ENCODE results near the gene CHI3L1. TPM values are rescaled to one million over a fixed set of nuclear protein-coding genes. Genes with fewer than 3 reads are reported as not detected.

The CHI3L1 gene
- total RNA-seq, 2 experiments from 2014 or later: not detected

DNA sequence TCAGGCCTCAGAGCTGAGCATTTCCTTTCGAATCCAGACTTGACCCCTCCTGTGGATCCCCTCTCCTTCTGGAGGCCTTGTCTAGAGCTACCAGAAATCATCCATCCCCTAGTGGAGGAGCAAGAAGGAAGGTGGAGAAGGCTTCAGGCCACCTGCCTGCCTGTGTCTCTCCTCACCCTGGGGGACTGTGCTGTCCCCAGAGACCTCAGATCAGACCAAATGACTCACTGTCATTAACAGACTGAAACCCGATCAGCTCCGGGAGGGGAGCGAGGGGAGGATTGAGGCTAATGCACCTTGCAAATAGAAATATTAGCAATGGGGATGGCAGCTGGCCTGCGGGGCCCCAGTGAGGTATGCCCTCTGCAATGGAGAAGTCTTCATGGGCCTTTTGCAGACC, 12.9 kb downstream of the CHI3L1 start:
- CTCF ChIA-PET (ENCODE audit: unreplicated experiment): interaction anchor here (1.1 kb wide), 1 partner anchor 34 kb away, joined by 4 read pairs; no protein-coding TSS in a partner anchor
- Histone ChIP-seq H3K4me1 (ENCODE audit: insufficient read depth, low read length, poor library complexity, severe bottlenecking) (no peaks in the 10 kb centered on the region), H3K27ac (ENCODE audit: low read depth, low read length, poor library complexity, severe bottlenecking) (no peak overlapping the region), H3K9me3 (ENCODE audit: low read length) (no peaks in the 10 kb centered on the region), H2AFZ (ENCODE audit: low read length) (no peak overlapping the region), H3K9me2 (ENCODE audit: insufficient read depth, low read length) (no peaks in the 10 kb centered on the region), H3K4me3 (ENCODE audit: low read depth, low read length, poor library complexity, severe bottlenecking) (no peak overlapping the region), H4K20me1 (ENCODE audit: insufficient read depth, low read length) (no peaks in the 10 kb centered on the region), H3K36me3 (ENCODE audit: insufficient read depth, low read length) (no peaks in the 10 kb centered on the region), H3K79me2 (ENCODE audit: insufficient read depth, low read depth, low read length) (no peaks in the 10 kb centered on the region), H3K4me2 (ENCODE audit: low read length) (no peak overlapping the region)
- POLR2A ChIA-PET: interaction anchor here (0.6 kb wide), 1 partner anchor 885 kb away, joined by 3 read pairs; no protein-coding TSS in a partner anchor
- TF ChIP-seq EZH2phosphoT487 (IDR thresholded peaks at IDR 0.05; ENCODE audit: borderline replicate concordance, low read depth, low read length): no peak
- TF ChIP-seq, protein P1, sequence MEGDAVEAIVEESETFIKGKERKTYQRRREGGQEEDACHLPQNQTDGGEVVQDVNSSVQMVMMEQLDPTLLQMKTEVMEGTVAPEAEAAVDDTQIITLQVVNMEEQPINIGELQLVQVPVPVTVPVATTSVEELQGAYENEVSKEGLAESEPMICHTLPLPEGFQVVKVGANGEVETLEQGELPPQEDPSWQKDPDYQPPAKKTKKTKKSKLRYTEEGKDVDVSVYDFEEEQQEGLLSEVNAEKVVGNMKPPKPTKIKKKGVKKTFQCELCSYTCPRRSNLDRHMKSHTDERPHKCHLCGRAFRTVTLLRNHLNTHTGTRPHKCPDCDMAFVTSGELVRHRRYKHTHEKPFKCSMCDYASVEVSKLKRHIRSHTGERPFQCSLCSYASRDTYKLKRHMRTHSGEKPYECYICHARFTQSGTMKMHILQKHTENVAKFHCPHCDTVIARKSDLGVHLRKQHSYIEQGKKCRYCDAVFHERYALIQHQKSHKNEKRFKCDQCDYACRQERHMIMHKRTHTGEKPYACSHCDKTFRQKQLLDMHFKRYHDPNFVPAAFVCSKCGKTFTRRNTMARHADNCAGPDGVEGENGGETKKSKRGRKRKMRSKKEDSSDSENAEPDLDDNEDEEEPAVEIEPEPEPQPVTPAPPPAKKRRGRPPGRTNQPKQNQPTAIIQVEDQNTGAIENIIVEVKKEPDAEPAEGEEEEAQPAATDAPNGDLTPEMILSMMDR (conservative IDR thresholded peaks at IDR 0.05; ENCODE audit: low read length): no peak
- BruUV-seq (replicated peaks): no TSS peak
- DNase-seq (ENCODE audit: low spot score): peak; percentile 19
- intact Hi-C loops (cut with micrococcal nuclease; ENCODE audit: unreplicated experiment): loop anchor here (2.0 kb wide), 1 partner anchor 135 kb away; no protein-coding TSS in a partner anchor

DNA sequence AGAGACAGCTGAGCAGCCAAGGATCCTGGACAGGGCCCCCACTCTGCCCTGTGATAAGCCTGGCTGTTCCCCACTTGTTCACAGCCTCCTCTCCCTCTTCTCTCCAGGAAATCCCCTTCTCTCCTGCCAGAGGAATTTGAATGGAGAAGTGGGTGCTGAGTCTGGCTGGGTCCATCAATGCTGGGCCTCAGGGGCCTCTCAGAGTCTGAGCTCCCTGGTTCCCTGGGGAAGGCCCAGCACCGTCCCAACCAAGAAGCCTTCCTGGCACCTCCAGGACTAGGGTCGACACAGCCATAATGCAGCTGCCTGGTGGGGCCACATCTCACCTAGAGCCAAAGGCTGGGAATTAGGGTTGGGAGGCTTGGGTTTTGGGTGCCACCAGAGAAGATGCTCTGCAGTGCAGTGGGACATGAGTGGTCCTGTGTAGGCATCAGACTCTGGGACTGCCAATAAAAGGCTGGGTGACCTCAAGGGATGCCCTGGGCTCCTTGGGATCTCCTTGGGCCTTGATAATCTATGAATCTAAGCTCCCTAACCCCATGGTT, 13.4 kb downstream of the CHI3L1 start:
- H3K4me3 ChIP-seq (ENCODE audit: low read depth, low read length, poor library complexity, severe bottlenecking): no peak overlapping the region
- H3K4me2 ChIP-seq (ENCODE audit: low read length): no peak overlapping the region
- TF ChIP-seq, protein P1 (conservative IDR thresholded peaks at IDR 0.05; ENCODE audit: low read length): no peak
- TF ChIP-seq EZH2phosphoT487 (IDR thresholded peaks at IDR 0.05; ENCODE audit: borderline replicate concordance, low read depth, low read length): no peak
- H3K9me2 ChIP-seq (ENCODE audit: insufficient read depth, low read length): no peaks in the 10 kb centered on the region
- BruUV-seq (replicated peaks): no TSS peak
- no peak overlapping the region for H2AFZ ChIP-seq (ENCODE audit: low read length)
- H3K4me1 ChIP-seq (ENCODE audit: insufficient read depth, low read length, poor library complexity, severe bottlenecking): no peaks in the 10 kb centered on the region
- ChIA-PET CTCF (ENCODE audit: unreplicated experiment) (interaction anchor here (1.1 kb wide), 1 partner anchor 35 kb away, joined by 4 read pairs; no protein-coding TSS in a partner anchor), POLR2A (interaction anchor here (0.6 kb wide), 1 partner anchor 885 kb away, joined by 3 read pairs; no protein-coding TSS in a partner anchor)
- no peak overlapping the region for H3K27ac ChIP-seq (ENCODE audit: low read depth, low read length, poor library complexity, severe bottlenecking)
- no peaks in the 10 kb centered on the region for H3K79me2 ChIP-seq (ENCODE audit: insufficient read depth, low read depth, low read length)
- H4K20me1 ChIP-seq (ENCODE audit: insufficient read depth, low read length): no peaks in the 10 kb centered on the region
- DNase-seq (ENCODE audit: low spot score): no peak
- intact Hi-C loops (cut with micrococcal nuclease; ENCODE audit: unreplicated experiment): loop anchor here (2.0 kb wide), 1 partner anchor 134 kb away; no protein-coding TSS in a partner anchor
- no peaks in the 10 kb centered on the region for H3K36me3 ChIP-seq (ENCODE audit: insufficient read depth, low read length)
- no peaks in the 10 kb centered on the region for H3K9me3 ChIP-seq (ENCODE audit: low read length)
